Vagina (tissue), 2 donors: ENCODE data around the gene ATXN1.

Source experiments
- CTCF ChIP-seq, 3 experiments: fragments of 450-650 bp in 2 of 3; fragments of 200-600 bp in 1 of 3; sonication (generic) in 1 of 3; IDR thresholded peaks; one replicate each; pipeline ENCODE4 v1.5.1; 2017 to 2019; ENCODE audit warnings: antibody characterized with exemption in 3 of 3, mild to moderate bottlenecking in 2 of 3, moderate library complexity in 2 of 3
- POLR2AphosphoS5 ChIP-seq, 2 donors: sonication (generic); formaldehyde crosslinking; IDR thresholded peaks; one replicate each; pipeline ENCODE4 v1.9.0; 2017; ENCODE audit warnings: antibody characterized with exemption in 2 of 2, mild to moderate bottlenecking in 2 of 2, low read depth in 1 of 2; ENCODE audit not compliant: insufficient read depth in 1 of 2

- TF ChIP-seq CTCF (IDR thresholded peaks at IDR 0.05) (peak in 2 of 3 experiments; percentile 35 to 69), POLR2AphosphoS5 (IDR thresholded peaks at IDR 0.05; ENCODE audit: insufficient read depth in 1 of 2, low read depth in 1 of 2) (no peak)
These were observed 444.5 kb downstream of the ATXN1 start for GRCh38 chr6:16316741-16317251.
